Neural cell (in vitro differentiated cells): ENCODE measurements around the gene MRTFB. TPM values are rescaled to one million over a fixed set of nuclear protein-coding genes. Genes with fewer than 3 reads are reported as not detected.
A peak's percentile ranks its signal among the peaks of the same experiment; 100 is the strongest.

Experiments used
- H2AFZ ChIP-seq: fragments of 200-600, 300-800 bp; sonication (generic), shearing (Covaris generic); 2 replicates; pipeline ENCODE4 v1.6.0; 2014; ENCODE audit warnings: low read depth, mild to moderate bottlenecking, antibody characterized with exemption, low read length, moderate library complexity
- H3F3A ChIP-seq: fragments of 200-600 bp; shearing (Covaris generic); 2 replicates; pipeline ENCODE4 v1.6.1; 2016; ENCODE audit warnings: mild to moderate bottlenecking, moderate library complexity, mixed read lengths, antibody characterized with exemption, low read length; ENCODE audit not compliant: insufficient read depth, poor library complexity, severe bottlenecking
- H3K27ac ChIP-seq: fragments of 200-600, 300-800 bp; sonication (generic), shearing (Covaris generic); 2 replicates; pipeline ENCODE4 v1.5.1; 2014; ENCODE audit warnings: mild to moderate bottlenecking, low read length, moderate library complexity
- H3K27me3 ChIP-seq: fragments of 300-800, 200-600 bp; sonication (generic), shearing (Covaris generic); 2 replicates; pipeline ENCODE4 v1.6.0; 2014; ENCODE audit warnings: mild to moderate bottlenecking, low read depth, low read length, moderate library complexity; ENCODE audit not compliant: insufficient read depth
- H3K36me3 ChIP-seq: fragments of 300-800, 200-600 bp; sonication (generic), shearing (Covaris generic); 2 replicates; pipeline ENCODE4 v1.5.1; 2014; ENCODE audit warnings: mild to moderate bottlenecking, antibody characterized with exemption, low read length, moderate library complexity; ENCODE audit not compliant: insufficient read depth
- H3K4me2 ChIP-seq: fragments of 300-800, 200-600 bp; sonication (generic), shearing (Covaris generic); 2 replicates; pipeline ENCODE4 v1.6.0; 2014; ENCODE audit warnings: mild to moderate bottlenecking, low read length
- H3K4me3 ChIP-seq: fragments of 300-800, 200-600 bp; sonication (generic), shearing (Covaris generic); 2 replicates; pipeline ENCODE4 v1.5.1; 2014; ENCODE audit warnings: mild to moderate bottlenecking, low read length, moderate library complexity
- H3K79me2 ChIP-seq: fragments of 200-600 bp; shearing (Covaris generic); replicated peaks from 2 replicates; pipeline ENCODE4 v1.6.0; 2014; ENCODE audit warnings: mild to moderate bottlenecking, low read length, moderate library complexity; ENCODE audit not compliant: insufficient read depth
- H3K9ac ChIP-seq: fragments of 300-800, 200-600 bp; sonication (generic), shearing (Covaris generic); 2 replicates; pipeline ENCODE4 v1.6.1; 2016; ENCODE audit warnings: mild to moderate bottlenecking, low read length, mixed read lengths
- H3K9me2 ChIP-seq: fragments of 200-600 bp; shearing (Covaris generic); 2 replicates; pipeline ENCODE4 v1.6.1; 2016; ENCODE audit warnings: mild to moderate bottlenecking, low read length, mixed read lengths; ENCODE audit not compliant: insufficient read depth
- H3K9me3 ChIP-seq: fragments of 200-600, 300-800 bp; sonication (generic), shearing (Covaris generic); 2 replicates; pipeline ENCODE4 v1.6.1; 2016; ENCODE audit warnings: mild to moderate bottlenecking, mixed run types, low read length, moderate library complexity, mixed read lengths
- H4K20me1 ChIP-seq: fragments of 200-600 bp; shearing (Covaris generic); 2 replicates; pipeline ENCODE4 v1.6.1; 2016; ENCODE audit warnings: mild to moderate bottlenecking, mixed run types; ENCODE audit not compliant: insufficient read depth
- EP300 ChIP-seq: fragments of 450-650 bp; conservative IDR thresholded peaks from 2 replicates; pipeline ENCODE4 v1.6.1; 2014; ENCODE audit warnings: antibody characterized with exemption, mild to moderate bottlenecking, moderate library complexity; ENCODE audit not compliant: poor library complexity, severe bottlenecking
- EZH2 ChIP-seq: fragments of 200-600, 300-800 bp; shearing (Covaris generic), sonication (generic); IDR thresholded peaks from 2 replicates; pipeline ENCODE4 v1.6.1; 2014; ENCODE audit warnings: antibody characterized with exemption, low read length, borderline replicate concordance, mild to moderate bottlenecking; ENCODE audit not compliant: insufficient read depth, poor library complexity, severe bottlenecking
- MXI1 ChIP-seq: fragments of 450-650 bp; conservative IDR thresholded peaks from 2 replicates; pipeline ENCODE4 v1.6.1; 2014; ENCODE audit warnings: antibody characterized with exemption, mild to moderate bottlenecking; ENCODE audit not compliant: poor library complexity, severe bottlenecking
- POLR2AphosphoS5 ChIP-seq: IDR thresholded peaks from 2 replicates; pipeline ENCODE4 v1.6.1; 2012
- RAD21 ChIP-seq: fragments of 450-650 bp; conservative IDR thresholded peaks from 2 replicates; pipeline ENCODE4 v1.6.1; 2014; ENCODE audit warnings: antibody characterized with exemption, mild to moderate bottlenecking, moderate library complexity
- SMC3 ChIP-seq: fragments of 450-650 bp; conservative IDR thresholded peaks from 2 replicates; pipeline ENCODE4 v1.6.1; 2014; ENCODE audit warnings: antibody characterized with exemption, mild to moderate bottlenecking, moderate library complexity; ENCODE audit not compliant: poor library complexity
- TAF1 ChIP-seq: IDR thresholded peaks from 2 replicates; pipeline ENCODE4 v1.6.1; 2012; ENCODE audit warnings: low read depth
- polyA plus RNA-seq: library from polyadenylated mRNA; depleted of rRNA; stranded (reverse); fragments of >200 nt; gene quantifications from 2 replicates; pipeline ENCODE4 v1.2.3, GENCODE V29; 2014
- TF ChIP-seq, protein P1 (sequence below): IDR thresholded peaks from 2 replicates; pipeline ENCODE4 v1.6.1; 2012; ENCODE audit warnings: borderline replicate concordance
- TF ChIP-seq, protein P2 (sequence below): fragments of 450-650 bp; IDR thresholded peaks from 2 replicates; pipeline ENCODE4 v1.5.1; 2014; ENCODE audit warnings: antibody characterized with exemption, mild to moderate bottlenecking, moderate library complexity; ENCODE audit not compliant: poor library complexity, severe bottlenecking

MRTFB gene
- polyA plus RNA-seq, 1 donor from 2014 or later, result 18.6 TPM

DNA sequence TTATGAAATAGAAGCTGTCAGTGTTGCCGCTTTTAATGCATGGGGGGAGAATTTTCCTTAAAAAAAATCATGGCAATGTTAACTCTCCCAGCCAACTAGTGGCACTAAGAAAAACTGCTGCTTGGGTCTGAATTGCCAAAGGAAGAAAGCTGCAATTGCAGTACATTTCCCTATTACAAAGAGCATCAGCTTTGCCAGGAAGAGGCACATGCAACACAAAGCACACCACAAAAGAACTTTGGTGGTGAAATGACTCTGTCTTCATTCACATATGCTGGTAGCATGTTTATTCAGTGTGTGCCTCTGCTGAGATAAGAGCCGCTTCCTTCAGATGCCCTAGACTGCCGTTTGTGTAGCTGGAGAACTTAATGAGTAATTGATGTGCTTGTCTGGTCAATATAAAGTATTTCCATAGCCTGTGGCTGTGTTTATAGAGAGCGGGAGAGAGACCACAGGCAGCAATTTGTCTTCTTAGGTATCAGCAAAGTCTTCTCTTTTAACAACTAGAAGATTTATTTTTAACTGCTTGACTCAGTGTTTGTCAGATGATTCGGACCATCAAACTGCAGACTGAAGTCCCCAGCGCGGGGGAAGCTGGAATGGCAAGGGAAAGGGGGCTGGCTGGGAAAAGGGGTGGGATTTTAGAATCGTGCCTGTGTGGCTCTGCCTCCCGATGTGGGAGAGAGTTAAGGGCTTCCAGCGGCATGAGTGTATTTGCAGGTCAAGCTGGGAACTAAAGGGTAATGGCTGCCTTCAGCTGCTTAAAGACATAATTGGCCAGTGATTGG, 115.1 kb downstream of the MRTFB start:
- Histone ChIP-seq H3F3A (peaks cover 6% of the 10 kb centered on the region), H3K79me2 (no peaks in the 10 kb centered on the region), H2AFZ (no peak overlapping the region), H3K27me3 (no peaks in the 10 kb centered on the region), H3K9ac (peak overlapping the region; percentile 38), H3K36me3 (no peaks in the 10 kb centered on the region), H3K9me3 (no peaks in the 10 kb centered on the region), H3K9me2 (no peaks in the 10 kb centered on the region), H3K4me3 (peak overlapping the region; percentile 62), H3K4me2 (peak overlapping the region; percentile 71), H4K20me1 (no peaks in the 10 kb centered on the region), H3K27ac (peak overlapping the region; percentile 24)
- TF ChIP-seq, protein P1, sequence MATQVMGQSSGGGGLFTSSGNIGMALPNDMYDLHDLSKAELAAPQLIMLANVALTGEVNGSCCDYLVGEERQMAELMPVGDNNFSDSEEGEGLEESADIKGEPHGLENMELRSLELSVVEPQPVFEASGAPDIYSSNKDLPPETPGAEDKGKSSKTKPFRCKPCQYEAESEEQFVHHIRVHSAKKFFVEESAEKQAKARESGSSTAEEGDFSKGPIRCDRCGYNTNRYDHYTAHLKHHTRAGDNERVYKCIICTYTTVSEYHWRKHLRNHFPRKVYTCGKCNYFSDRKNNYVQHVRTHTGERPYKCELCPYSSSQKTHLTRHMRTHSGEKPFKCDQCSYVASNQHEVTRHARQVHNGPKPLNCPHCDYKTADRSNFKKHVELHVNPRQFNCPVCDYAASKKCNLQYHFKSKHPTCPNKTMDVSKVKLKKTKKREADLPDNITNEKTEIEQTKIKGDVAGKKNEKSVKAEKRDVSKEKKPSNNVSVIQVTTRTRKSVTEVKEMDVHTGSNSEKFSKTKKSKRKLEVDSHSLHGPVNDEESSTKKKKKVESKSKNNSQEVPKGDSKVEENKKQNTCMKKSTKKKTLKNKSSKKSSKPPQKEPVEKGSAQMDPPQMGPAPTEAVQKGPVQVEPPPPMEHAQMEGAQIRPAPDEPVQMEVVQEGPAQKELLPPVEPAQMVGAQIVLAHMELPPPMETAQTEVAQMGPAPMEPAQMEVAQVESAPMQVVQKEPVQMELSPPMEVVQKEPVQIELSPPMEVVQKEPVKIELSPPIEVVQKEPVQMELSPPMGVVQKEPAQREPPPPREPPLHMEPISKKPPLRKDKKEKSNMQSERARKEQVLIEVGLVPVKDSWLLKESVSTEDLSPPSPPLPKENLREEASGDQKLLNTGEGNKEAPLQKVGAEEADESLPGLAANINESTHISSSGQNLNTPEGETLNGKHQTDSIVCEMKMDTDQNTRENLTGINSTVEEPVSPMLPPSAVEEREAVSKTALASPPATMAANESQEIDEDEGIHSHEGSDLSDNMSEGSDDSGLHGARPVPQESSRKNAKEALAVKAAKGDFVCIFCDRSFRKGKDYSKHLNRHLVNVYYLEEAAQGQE, result peak; percentile 21
- TF ChIP-seq MXI1 (no peak), TAF1 (peak; percentile 37), EP300 (no peak), RAD21 (peak; percentile 41), POLR2AphosphoS5 (no peak), SMC3 (peak; percentile 51), EZH2 (no peak)
- TF ChIP-seq, protein P2, sequence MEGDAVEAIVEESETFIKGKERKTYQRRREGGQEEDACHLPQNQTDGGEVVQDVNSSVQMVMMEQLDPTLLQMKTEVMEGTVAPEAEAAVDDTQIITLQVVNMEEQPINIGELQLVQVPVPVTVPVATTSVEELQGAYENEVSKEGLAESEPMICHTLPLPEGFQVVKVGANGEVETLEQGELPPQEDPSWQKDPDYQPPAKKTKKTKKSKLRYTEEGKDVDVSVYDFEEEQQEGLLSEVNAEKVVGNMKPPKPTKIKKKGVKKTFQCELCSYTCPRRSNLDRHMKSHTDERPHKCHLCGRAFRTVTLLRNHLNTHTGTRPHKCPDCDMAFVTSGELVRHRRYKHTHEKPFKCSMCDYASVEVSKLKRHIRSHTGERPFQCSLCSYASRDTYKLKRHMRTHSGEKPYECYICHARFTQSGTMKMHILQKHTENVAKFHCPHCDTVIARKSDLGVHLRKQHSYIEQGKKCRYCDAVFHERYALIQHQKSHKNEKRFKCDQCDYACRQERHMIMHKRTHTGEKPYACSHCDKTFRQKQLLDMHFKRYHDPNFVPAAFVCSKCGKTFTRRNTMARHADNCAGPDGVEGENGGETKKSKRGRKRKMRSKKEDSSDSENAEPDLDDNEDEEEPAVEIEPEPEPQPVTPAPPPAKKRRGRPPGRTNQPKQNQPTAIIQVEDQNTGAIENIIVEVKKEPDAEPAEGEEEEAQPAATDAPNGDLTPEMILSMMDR, result peak; percentile 71

DNA sequence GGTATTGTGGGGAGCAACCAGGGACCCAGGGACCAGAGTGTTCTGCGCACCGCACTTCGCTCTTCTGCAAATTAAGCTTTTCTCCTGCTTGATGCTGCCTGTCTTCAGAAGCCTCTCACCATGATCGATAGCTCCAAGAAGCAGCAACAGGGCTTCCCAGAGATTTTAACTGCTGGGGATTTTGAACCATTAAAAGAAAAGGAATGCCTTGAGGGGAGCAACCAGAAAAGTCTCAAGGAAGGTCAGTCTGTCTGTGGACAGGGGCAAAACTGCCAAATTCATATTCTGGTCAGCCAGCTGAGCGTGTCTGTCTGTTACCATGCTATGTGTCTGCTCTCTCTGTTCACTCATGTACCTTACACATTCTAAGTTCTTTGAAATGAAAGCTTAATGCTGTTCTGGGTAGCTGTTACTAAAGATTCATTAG, 115.7 kb downstream of the MRTFB start:
- Histone ChIP-seq H3K36me3 (no peaks in the 10 kb centered on the region), H3K9ac (peak overlapping the region; percentile 38), H3K4me2 (peak overlapping the region; percentile 71), H4K20me1 (no peaks in the 10 kb centered on the region), H3K9me2 (no peaks in the 10 kb centered on the region), H3F3A (peaks cover 6% of the 10 kb centered on the region), H3K27ac (peak overlapping the region; percentile 24), H3K9me3 (no peaks in the 10 kb centered on the region), H3K27me3 (no peaks in the 10 kb centered on the region), H3K4me3 (peak overlapping the region; percentile 62), H3K79me2 (no peaks in the 10 kb centered on the region), H2AFZ (no peak overlapping the region)
- TF ChIP-seq, protein P1, result peak; percentile 8
- no peak for TF ChIP-seq EZH2
